Keratinocyte (primary cell): Measurements from ENCODE around the gene GARNL3. TPM values are rescaled to one million over a fixed set of nuclear protein-coding genes. Genes with fewer than 3 reads are reported as not detected.

Experiments
- DNase-seq: peaks from one replicate; pipeline ENCODE4 v3.0.0-alpha.2; 2011; ENCODE audit warnings: low read depth, missing footprints, low spot score
- FAIRE-seq: peaks from 2 replicates; lab custom pipeline; 2011; peaks lifted over from hg19 to GRCh38; lab: Jason Lieb, UNC
- H2AFZ ChIP-seq: 2 replicates; pipeline ENCODE4 v1.6.0; 2012; ENCODE audit warnings: low read length, control low read depth, inconsistent platforms; ENCODE audit not compliant: control insufficient read depth
- H3K27ac ChIP-seq: 2 replicates; pipeline ENCODE4 v1.5.1; 2011; ENCODE audit warnings: low read length; ENCODE audit not compliant: control insufficient read depth, insufficient read depth
- H3K27me3 ChIP-seq: 3 replicates; pipeline ENCODE4 v1.6.0; 2011; ENCODE audit warnings: low read length; ENCODE audit not compliant: control insufficient read depth, insufficient read depth; ENCODE audit errors: extremely low read depth
- H3K36me3 ChIP-seq, 2 experiments: 2 replicates in 1 of 2; 3 replicates in 1 of 2; pipeline ENCODE4 v1.5.1; 2011; ENCODE audit warnings: low read length in 2 of 2, mild to moderate bottlenecking in 1 of 2; ENCODE audit not compliant: control insufficient read depth in 2 of 2, insufficient read depth in 2 of 2; ENCODE audit errors: extremely low read depth in 1 of 2
- H3K4me1 ChIP-seq: 3 replicates; pipeline ENCODE4 v1.5.1; 2011; ENCODE audit warnings: low read length; ENCODE audit not compliant: control insufficient read depth, insufficient read depth; ENCODE audit errors: extremely low read depth
- H3K4me2 ChIP-seq: 3 replicates; pipeline ENCODE4 v1.6.0; 2011; ENCODE audit warnings: low read depth, low read length; ENCODE audit not compliant: control insufficient read depth, insufficient read depth; ENCODE audit errors: extremely low read depth
- H3K4me3 ChIP-seq, 3 experiments: fragments of 200-600 bp in 1 of 3; sonication (generic) in 1 of 3; 2 replicates in 2 of 3; 3 replicates in 1 of 3; pipeline ENCODE4 v1.5.1; 2011 to 2016; ENCODE audit warnings: low read length in 3 of 3, mild to moderate bottlenecking in 3 of 3, control low read depth in 2 of 3, inconsistent platforms in 1 of 3, low read depth in 1 of 3, mixed read lengths in 1 of 3, mixed run types in 1 of 3, moderate library complexity in 1 of 3; ENCODE audit not compliant: control insufficient read depth in 2 of 3, insufficient read depth in 2 of 3; ENCODE audit errors: extremely low read depth in 1 of 3
- H3K79me2 ChIP-seq: 2 replicates; pipeline ENCODE4 v1.6.0; 2012; ENCODE audit warnings: low read length; ENCODE audit not compliant: control insufficient read depth, insufficient read depth
- H3K9ac ChIP-seq: 3 replicates; pipeline ENCODE4 v1.6.0; 2011; ENCODE audit warnings: low read length; ENCODE audit not compliant: control insufficient read depth, insufficient read depth; ENCODE audit errors: extremely low read depth
- H3K9me1 ChIP-seq: 3 replicates; pipeline ENCODE4 v1.6.0; 2011; ENCODE audit warnings: low read length; ENCODE audit not compliant: control insufficient read depth, insufficient read depth; ENCODE audit errors: extremely low read depth
- H3K9me3 ChIP-seq: 2 replicates; pipeline ENCODE4 v1.5.1; 2012; ENCODE audit warnings: low read depth, low read length; ENCODE audit not compliant: control insufficient read depth
- H4K20me1 ChIP-seq: 3 replicates; pipeline ENCODE4 v1.6.0; 2011; ENCODE audit warnings: low read length; ENCODE audit not compliant: control insufficient read depth, insufficient read depth; ENCODE audit errors: extremely low read depth
- CTCF ChIP-seq, 3 experiments: IDR thresholded peaks in 1 of 3; conservative IDR thresholded peaks in 1 of 3; optimal IDR thresholded peaks in 1 of 3; 2 replicates in 2 of 3; 3 replicates in 1 of 3; pipeline versions ENCODE3 to v1.5.1; 2011; ENCODE audit warnings: low read length in 3 of 3, mild to moderate bottlenecking in 3 of 3, moderate library complexity in 2 of 3, control low read depth in 1 of 3, inconsistent platforms in 1 of 3; ENCODE audit not compliant: insufficient read depth in 2 of 3; ENCODE audit errors: extremely low read depth in 1 of 3
- EZH2 ChIP-seq: IDR thresholded peaks from one replicate; pipeline ENCODE4 v1.6.1; 2012; ENCODE audit warnings: inconsistent platforms, mild to moderate bottlenecking, low read length, moderate library complexity
- dilution Hi-C: fragments of 300-500 bp; cut with MboI; formaldehyde crosslinking; loops from one replicate; pipeline ENCODE4 v1.7.0; 2020; ENCODE audit warnings: low sequenced_read_pairs; ENCODE audit not compliant: extremely low pct_ligation_motif_present
- polyA plus RNA-seq, 5 experiments: library from polyadenylated mRNA; depleted of rRNA in 3 of 5; stranded (reverse) in 3 of 5; stranded (forward) in 1 of 5; unstranded in 1 of 5; fragments of >200 nt; gene quantifications; 1 replicate in 1 of 5; 2 replicates in 3 of 5; 3 replicates in 1 of 5; pipeline versions ENCODE4 v1.2.1 to v1.2.3, GENCODE V29; 2011 to 2012; ENCODE audit warnings: missing spikeins in 2 of 5, low read depth in 1 of 5, low replicate concordance in 1 of 5

GARNL3 gene
- polyA plus RNA-seq, 1 donor (not counting 4 experiments of a cell fraction or from before 2014, with no cell fraction given) = 2.4 TPM

DNA sequence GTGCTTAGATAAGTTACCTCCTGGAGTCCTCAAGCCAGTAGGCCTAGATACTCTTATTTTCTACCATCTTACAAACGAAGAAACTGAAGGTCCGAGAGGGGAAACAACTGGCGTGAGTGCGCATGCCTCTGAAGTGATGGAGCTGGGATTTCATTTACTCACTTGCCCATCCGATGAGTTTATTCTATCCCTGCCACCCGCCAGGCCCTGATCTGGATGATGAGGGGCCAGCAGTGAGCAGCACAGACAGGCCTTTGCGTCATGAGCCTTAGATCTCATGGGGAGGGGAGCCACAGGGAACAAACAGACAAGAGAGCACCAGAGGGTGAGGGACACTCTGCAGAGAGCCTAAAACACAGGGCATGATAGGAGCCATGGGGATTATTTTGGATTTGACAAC, 98.3 kb downstream of the GARNL3 start:
- no peaks in the 10 kb centered on the region for H3K27me3 ChIP-seq
- no peak overlapping the region for H3K9ac ChIP-seq
- H3K4me2 ChIP-seq = no peak overlapping the region
- H3K9me3 ChIP-seq = no peaks in the 10 kb centered on the region
- no peak overlapping the region for H2AFZ ChIP-seq
- no peak overlapping the region for H3K4me3 ChIP-seq
- H3K79me2 ChIP-seq = no peaks in the 10 kb centered on the region
- no peaks in the 10 kb centered on the region for H3K9me1 ChIP-seq
- DNase-seq (no peak), FAIRE-seq (no peak)
- H3K36me3 ChIP-seq = no peaks in the 10 kb centered on the region
- dilution Hi-C loops = no loop called here
- H3K4me1 ChIP-seq = peaks cover 28% of the 10 kb centered on the region
- H3K27ac ChIP-seq = no peak overlapping the region
- TF ChIP-seq EZH2 = no peak
- TF ChIP-seq CTCF (optimal IDR thresholded peaks at IDR 0.05 in 1 of 3, IDR thresholded peaks at IDR 0.05 in 1 of 3, conservative IDR thresholded peaks at IDR 0.05 in 1 of 3; ENCODE audit: extremely low read depth in 1 of 3, insufficient read depth in 2 of 3, low read length in 3 of 3) = no peak
- H4K20me1 ChIP-seq = no peaks in the 10 kb centered on the region

- H3K36me3 ChIP-seq = no peaks in the 10 kb centered on the region
- H3K9me1 ChIP-seq = no peaks in the 10 kb centered on the region
- H3K9ac ChIP-seq = no peak overlapping the region
- no peaks in the 10 kb centered on the region for H4K20me1 ChIP-seq
- no peak overlapping the region for H3K4me3 ChIP-seq
- FAIRE-seq = no peak
- H2AFZ ChIP-seq = no peak overlapping the region
- H3K4me1 ChIP-seq = peaks cover 25% of the 10 kb centered on the region
- no peak for DNase-seq
- no peak overlapping the region for H3K4me2 ChIP-seq
- no peaks in the 10 kb centered on the region for H3K27me3 ChIP-seq
- TF ChIP-seq EZH2 (no peak), CTCF (optimal IDR thresholded peaks at IDR 0.05 in 1 of 3, IDR thresholded peaks at IDR 0.05 in 1 of 3, conservative IDR thresholded peaks at IDR 0.05 in 1 of 3; ENCODE audit: extremely low read depth in 1 of 3, insufficient read depth in 2 of 3, low read length in 3 of 3) (no peak)
- dilution Hi-C loops = no loop called here
- H3K79me2 ChIP-seq = no peaks in the 10 kb centered on the region
- no peaks in the 10 kb centered on the region for H3K9me3 ChIP-seq
- no peak overlapping the region for H3K27ac ChIP-seq
Measured at GRCh38 chr9:127365461-127365860, 100.9 kb downstream of the GARNL3 start.
